GM12865 (cell line): ENCODE data around the gene PIK3C3.

Experiments used
- DNase-seq: peaks from one replicate; pipeline ENCODE4 v3.0.0; 2010; ENCODE audit warnings: low read depth
- H3K4me3 ChIP-seq: 2 replicates; pipeline ENCODE4 v1.5.1; 2011; ENCODE audit warnings: mild to moderate bottlenecking, low read depth, low read length, control low read depth
- TF ChIP-seq, protein P1 (sequence below): IDR thresholded peaks from 2 replicates; pipeline ENCODE4 v1.5.1; 2011; ENCODE audit warnings: low read length, control low read depth, low read depth, inconsistent platforms; ENCODE audit not compliant: insufficient read depth; ENCODE audit errors: missing control alignments

The PIK3C3 gene

DNA sequence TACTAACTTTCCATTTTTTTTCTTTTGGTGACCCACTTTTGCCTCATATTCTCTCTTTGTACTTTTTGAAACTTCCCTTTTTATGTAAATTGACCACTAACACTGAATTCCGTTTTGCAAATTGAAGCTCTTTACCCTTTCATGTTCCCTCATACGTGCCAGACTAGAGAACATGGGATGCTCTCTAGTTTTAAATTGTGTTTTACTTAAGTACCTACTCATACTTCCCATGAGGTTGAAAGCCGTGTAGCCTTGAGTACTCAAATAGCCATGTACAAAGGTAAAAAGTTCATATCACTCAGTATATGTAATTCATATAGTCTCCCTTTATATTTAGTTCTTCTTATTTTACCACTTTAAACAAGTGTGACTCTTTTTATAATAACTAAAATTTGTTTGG is 119.7 kb downstream of the PIK3C3 start:
- TF ChIP-seq, protein P1, sequence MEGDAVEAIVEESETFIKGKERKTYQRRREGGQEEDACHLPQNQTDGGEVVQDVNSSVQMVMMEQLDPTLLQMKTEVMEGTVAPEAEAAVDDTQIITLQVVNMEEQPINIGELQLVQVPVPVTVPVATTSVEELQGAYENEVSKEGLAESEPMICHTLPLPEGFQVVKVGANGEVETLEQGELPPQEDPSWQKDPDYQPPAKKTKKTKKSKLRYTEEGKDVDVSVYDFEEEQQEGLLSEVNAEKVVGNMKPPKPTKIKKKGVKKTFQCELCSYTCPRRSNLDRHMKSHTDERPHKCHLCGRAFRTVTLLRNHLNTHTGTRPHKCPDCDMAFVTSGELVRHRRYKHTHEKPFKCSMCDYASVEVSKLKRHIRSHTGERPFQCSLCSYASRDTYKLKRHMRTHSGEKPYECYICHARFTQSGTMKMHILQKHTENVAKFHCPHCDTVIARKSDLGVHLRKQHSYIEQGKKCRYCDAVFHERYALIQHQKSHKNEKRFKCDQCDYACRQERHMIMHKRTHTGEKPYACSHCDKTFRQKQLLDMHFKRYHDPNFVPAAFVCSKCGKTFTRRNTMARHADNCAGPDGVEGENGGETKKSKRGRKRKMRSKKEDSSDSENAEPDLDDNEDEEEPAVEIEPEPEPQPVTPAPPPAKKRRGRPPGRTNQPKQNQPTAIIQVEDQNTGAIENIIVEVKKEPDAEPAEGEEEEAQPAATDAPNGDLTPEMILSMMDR: no peak
- DNase-seq: no peak
- H3K4me3 ChIP-seq: no peak overlapping the region

DNA sequence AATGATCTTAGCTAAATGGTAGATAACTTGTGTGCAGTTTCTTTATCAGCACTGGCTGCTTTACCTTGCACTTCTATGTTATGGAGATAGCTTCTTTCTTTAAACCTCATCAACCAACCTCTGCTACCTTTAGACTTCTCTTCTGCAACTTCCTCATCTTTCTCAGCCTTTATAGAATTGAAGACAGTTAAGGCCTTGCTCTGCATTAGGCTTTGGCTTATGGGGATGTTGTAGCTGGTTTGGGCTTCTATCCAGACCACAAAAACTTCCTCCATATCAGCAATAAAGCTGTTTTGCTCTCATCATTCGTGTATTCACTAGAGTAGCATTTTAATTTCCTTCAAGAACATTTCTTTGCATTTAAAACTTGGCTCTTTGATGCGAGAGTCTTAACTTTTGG is 123.7 kb downstream of the PIK3C3 start:
- TF ChIP-seq, protein P1: no peak
- DNase-seq: no peak
- H3K4me3 ChIP-seq: no peak overlapping the region

DNA sequence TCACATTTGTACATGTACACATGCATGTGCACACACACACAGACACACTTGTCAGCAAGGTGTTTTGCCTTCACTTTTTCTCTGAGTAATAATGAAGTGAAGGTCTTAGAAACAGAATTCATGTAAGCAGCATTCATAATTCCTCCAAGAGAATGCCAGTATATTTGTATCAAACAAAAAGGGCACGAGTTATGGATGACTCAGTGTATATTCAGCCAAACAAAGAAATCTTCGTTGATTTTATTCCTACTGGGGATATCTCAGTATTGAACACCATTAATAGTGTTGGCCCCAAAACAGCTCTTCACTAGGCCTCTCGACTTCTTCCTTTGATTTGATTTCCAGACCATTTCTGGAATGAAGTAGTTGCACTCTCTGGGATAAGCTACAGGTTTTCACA is 125.3 kb downstream of the PIK3C3 start:
- DNase-seq: no peak
- TF ChIP-seq, protein P1: no peak
- H3K4me3 ChIP-seq: no peak overlapping the region

DNA sequence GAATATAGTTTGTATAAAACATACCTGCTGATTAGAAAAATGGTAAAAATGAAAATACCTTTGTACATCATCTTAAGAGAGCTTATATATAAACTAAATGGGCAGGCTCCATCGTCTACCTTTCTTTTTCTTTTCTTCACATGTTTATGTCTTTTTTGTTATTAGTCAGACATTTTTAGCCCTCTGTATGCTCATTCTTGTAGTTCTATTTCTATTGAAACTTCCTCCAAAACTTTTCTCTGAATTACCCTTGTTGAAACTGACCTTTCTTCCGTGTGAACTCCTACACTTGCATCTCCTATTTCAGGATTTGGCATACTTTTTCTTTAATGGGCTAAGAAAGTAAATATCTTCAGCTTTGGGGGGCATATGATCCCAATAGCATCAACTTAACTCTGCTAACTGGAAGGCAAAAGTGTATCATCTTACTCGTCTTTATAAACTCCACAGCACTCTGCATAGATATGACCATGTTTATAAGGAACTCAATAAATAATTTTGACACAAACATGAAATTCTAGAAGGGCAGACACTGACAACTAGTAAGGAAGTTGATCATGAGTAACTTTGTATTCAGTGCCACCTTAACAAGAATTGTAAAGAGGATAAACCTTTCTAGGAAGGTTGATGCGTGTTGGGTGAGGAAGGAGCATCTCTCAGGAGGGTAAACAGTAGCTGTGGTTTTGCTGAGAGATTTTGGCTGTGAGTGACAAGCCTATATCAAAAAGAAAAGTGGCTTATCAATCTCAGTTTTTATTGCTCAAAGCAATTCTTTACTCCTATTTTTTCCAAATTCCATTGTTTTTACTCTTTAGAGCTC is 127.6 kb downstream of the PIK3C3 start:
- no peak for DNase-seq
- H3K4me3 ChIP-seq: no peak overlapping the region
- TF ChIP-seq, protein P1: no peak

DNA sequence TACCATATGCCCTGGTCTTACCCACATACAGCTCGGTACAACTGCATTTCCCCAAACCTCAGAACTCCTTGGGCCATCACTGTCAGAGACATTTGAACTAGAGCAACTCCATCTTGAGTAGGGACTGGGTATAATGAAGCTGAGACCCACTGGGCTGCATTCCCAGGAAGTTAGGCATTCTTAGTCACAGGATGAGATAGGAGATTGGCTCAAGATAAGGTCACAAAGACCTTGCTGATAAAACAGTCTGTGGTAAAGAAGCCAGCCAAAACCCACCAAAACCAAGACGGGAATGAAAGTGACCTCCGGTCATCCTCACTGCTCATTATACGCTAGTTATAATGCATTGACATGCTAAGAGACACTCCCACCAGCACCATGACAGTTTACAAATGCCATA is 131.3 kb downstream of the PIK3C3 start:
- H3K4me3 ChIP-seq: no peak overlapping the region
- DNase-seq: no peak
- TF ChIP-seq, protein P1: no peak

DNA sequence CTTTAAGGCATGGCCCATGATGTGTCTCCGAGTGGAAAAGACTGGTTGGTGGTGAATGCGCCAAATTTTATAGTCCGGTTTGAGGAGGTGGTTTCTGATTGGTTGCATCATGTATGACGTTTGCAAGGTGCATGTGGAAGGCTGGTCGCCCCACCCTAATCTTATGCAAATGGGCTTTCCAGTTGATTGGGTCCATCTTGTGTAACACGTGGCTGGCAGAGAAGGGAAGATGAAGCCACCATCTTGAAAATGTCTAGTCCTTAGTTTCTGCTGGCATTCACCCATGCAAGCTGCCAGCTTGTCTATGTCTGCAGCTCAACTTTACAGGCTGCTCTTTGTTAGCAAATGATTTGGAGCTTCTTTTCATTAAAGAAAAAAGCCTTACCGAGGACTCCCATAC is 132.2 kb downstream of the PIK3C3 start:
- TF ChIP-seq, protein P1: no peak
- peak; percentile 6 for DNase-seq

DNA sequence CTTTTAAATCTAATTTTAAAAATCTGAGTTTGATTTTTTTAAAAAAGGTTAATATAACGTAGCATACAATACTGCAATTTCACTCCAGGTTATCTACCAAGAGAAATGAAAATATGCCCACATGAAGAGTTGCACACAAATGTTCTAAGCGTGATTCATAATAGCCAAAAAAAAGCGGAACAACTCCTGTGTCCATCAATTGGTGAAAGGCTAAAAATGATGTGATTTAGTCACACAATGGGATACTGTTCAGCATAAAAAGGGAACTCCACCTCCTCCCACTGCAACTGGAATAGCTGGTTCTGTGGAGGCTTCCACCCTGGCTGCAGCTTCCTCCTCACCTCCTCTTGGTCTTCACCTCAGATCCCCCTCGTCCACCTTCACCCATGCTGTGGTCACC is 132.8 kb downstream of the PIK3C3 start:
- TF ChIP-seq, protein P1: no peak
- DNase-seq: no peak
- no peak overlapping the region for H3K4me3 ChIP-seq

More for the DNA sequence above, 132.2 kb downstream of the PIK3C3 start:
- H3K4me3 ChIP-seq: no peak overlapping the region
